Spinal cord (tissue), 10 donors: ENCODE measurements around the gene JPH4. TPM values are rescaled to one million over a fixed set of nuclear protein-coding genes. Genes with fewer than 3 reads are reported as not detected.
A peak's percentile ranks its signal among the peaks of the same experiment; 100 is the strongest.

ENCODE experiments used
- DNase-seq, 6 donors: peaks; one replicate each; pipeline versions ENCODE4 v3.0.0 to v3.0.0-alpha.2; 2013 to 2015; ENCODE audit warnings: low spot score in 6 of 6, low read depth in 4 of 6
- H3K27ac ChIP-seq: one replicate; pipeline ENCODE4 v1.5.1; 2013; ENCODE audit warnings: low read depth, low read length, control low read depth
- H3K27me3 ChIP-seq: one replicate; pipeline ENCODE4 v1.6.1; 2013; ENCODE audit warnings: low read length; ENCODE audit not compliant: control insufficient read depth, insufficient read depth
- H3K36me3 ChIP-seq: one replicate; pipeline ENCODE4 v1.6.1; 2013; ENCODE audit warnings: low read length; ENCODE audit not compliant: control insufficient read depth, insufficient read depth
- H3K4me1 ChIP-seq: one replicate; pipeline ENCODE4 v1.6.1; 2013; ENCODE audit warnings: low read length; ENCODE audit not compliant: control insufficient read depth, insufficient read depth
- H3K4me3 ChIP-seq: one replicate; pipeline ENCODE4 v1.5.1; 2013; ENCODE audit warnings: low read depth, low read length, control low read depth
- H3K9me3 ChIP-seq: one replicate; pipeline ENCODE4 v1.6.1; 2013; ENCODE audit warnings: low read length; ENCODE audit not compliant: control insufficient read depth, insufficient read depth
- WGBS: methylation state at CpG from one replicate; pipeline ENCODE4 v1.1.5; 2013; ENCODE audit warnings: missing lambda C conversion rate; ENCODE audit not compliant: insufficient coverage; 5-methylcytosine and 5-hydroxymethylcytosine counted together
- polyA plus RNA-seq, 2 donors: library from polyadenylated mRNA; unstranded; fragments of 120-200 nt; gene quantifications; one replicate each; pipeline ENCODE4 v1.2.1, GENCODE V29; 2013; ENCODE audit not compliant: insufficient read length in 2 of 2
- total RNA-seq, 2 donors: library from RNA; depleted of rRNA in 1 of 2; stranded (reverse); fragments of 120-200 nt in 1 of 2; fragments of >200 nt in 1 of 2; gene quantifications; one replicate each; pipeline versions ENCODE4 v1.2.3 to v1.2.4, GENCODE V29; 2013 to 2014
- donor health status: healthy.

The JPH4 gene
- total and polyA plus RNA-seq, 4 donors = 12.5 to 132 (median 74.4) TPM

DNA sequence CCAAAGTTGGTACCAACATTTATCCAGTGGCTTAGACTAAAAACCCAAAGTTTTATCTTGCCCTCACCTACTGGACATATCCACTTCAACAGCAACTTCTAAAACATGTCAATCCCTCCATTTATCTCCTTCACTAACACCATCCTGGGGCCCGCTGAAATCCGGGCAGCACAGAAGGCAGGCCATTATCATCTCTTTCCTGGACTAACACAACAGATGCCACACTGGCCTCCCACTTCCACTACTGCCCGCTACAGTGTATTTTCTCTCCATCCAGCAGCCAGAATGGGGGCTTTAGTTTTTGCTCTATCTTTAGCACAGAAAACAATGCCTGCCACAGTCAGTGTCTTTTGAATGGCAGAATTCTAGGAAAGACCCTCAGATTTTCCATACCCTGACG lies 42.6 kb downstream of the JPH4 start:
- Histone ChIP-seq H3K4me3 (no peak overlapping the region), H3K27me3 (no peaks in the 10 kb centered on the region), H3K4me1 (peaks cover 35% of the 10 kb centered on the region), H3K36me3 (peaks cover 55% of the 10 kb centered on the region), H3K9me3 (no peaks in the 10 kb centered on the region), H3K27ac (no peak overlapping the region)
- no peak for DNase-seq
- WGBS = 76% methylated on average over 3 of the region's 4 CpGs

- Histone ChIP-seq H3K27ac (no peak overlapping the region), H3K9me3 (no peaks in the 10 kb centered on the region), H3K27me3 (no peaks in the 10 kb centered on the region), H3K4me3 (no peak overlapping the region), H3K4me1 (peaks cover 37% of the 10 kb centered on the region), H3K36me3 (peaks cover 73% of the 10 kb centered on the region)
- DNase-seq = no peak
- WGBS = 90% methylated on average over 12 of the region's 16 CpGs
Measured at GRCh38 chr14:23533652-23534435, 44.7 kb downstream of the JPH4 start.

- Histone ChIP-seq H3K4me1 (peaks cover 37% of the 10 kb centered on the region), H3K36me3 (peaks cover 83% of the 10 kb centered on the region), H3K4me3 (no peak overlapping the region), H3K27me3 (no peaks in the 10 kb centered on the region), H3K9me3 (no peaks in the 10 kb centered on the region), H3K27ac (no peak overlapping the region)
- 100% methylated on average over 5 of the region's 7 CpGs for WGBS
- DNase-seq = no peak
Measured at GRCh38 chr14:23532658-23533057, 45.9 kb downstream of the JPH4 start.

DNA sequence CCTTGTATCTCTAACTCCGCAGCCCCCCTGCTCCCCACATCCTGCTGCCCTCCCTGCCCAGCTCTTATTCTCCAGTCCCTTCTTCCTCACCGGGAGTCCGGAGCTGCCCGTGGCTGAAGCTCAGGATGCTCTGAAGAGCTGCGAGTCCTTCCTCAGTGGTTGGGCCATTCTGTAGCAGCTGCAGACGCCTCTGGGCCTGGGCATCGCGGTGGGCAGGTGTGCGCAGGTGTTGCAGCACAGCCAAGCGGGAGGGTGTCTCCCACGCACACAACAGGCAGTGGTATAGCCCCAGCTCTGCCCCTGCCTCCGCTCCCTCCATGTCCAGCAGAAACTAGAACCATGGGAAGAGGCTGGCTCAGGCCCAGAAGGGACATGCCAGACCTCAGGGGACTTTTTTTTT lies 47.2 kb downstream of the JPH4 start:
- Histone ChIP-seq H3K4me3 (no peak overlapping the region), H3K9me3 (no peaks in the 10 kb centered on the region), H3K4me1 (peaks cover 31% of the 10 kb centered on the region), H3K36me3 (peaks cover 90% of the 10 kb centered on the region), H3K27ac (no peak overlapping the region), H3K27me3 (no peaks in the 10 kb centered on the region)
- 94% methylated on average over 12 of the region's 12 CpGs for WGBS
- no peak for DNase-seq

DNA sequence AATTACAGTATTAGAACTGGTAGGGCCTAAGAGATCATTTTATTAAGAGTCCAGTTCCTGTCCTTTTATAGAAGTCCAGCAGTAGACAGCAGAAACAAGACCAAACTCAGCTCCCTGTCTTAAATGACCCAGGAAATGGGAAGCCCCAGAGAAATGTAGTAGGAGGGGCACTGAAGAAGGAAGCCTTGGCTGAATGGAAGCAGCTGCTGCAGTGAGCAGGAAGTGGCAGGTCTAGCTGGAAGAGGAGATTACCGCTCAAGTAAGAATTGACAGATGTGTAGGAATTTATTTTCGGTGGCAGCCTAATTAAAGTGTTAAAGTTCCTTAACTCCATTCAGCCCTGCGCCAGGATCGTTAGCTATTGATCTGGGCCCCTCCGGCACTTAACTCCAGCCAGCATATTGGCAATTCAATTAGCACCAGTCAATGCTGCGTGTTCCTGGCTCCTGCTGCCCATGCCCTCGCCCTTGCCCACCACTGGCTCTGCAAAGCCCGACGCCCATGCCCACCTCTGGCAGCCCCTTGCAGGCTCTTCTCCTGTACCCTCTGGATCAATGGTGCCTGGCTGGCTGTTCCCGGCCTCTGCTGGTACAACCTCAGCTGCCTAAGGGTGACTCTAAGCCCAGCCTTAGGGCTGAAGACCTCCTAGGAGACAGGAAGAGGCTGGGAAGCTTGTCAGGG lies 48.1 kb downstream of the JPH4 start:
- Histone ChIP-seq H3K27me3 (no peaks in the 10 kb centered on the region), H3K9me3 (no peaks in the 10 kb centered on the region), H3K4me1 (peaks cover 31% of the 10 kb centered on the region), H3K4me3 (no peak overlapping the region), H3K27ac (peak overlapping the region; percentile 89), H3K36me3 (peaks cover 94% of the 10 kb centered on the region)
- DNase-seq = no peak
- WGBS = 82% methylated on average over 8 of the region's 10 CpGs

DNA sequence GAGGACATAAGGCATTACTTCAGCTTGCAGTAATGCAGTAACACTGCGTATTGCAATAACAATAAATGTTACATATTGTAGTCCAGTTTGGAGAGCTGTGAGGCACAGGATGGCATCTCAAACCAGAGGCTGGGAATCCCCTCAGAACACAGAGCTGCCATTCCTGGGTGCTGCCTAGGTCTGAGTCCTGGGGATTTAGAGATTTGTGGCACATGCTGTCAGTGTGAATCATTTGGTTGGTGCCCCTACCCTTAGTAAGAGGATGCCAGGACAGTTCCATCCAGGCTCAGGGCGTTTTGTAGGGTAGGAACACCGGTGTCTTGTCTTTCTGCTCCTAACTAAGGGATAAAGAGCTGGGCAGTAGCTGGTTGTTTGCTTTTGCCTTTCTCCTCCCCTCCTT lies 49.6 kb downstream of the JPH4 start:
- H3K4me3 ChIP-seq = no peak overlapping the region
- peaks cover 97% of the 10 kb centered on the region for H3K36me3 ChIP-seq
- DNase-seq = no peak
- WGBS = 43% methylated on average over 1 of the region's 3 CpGs
- no peaks in the 10 kb centered on the region for H3K9me3 ChIP-seq
- peak overlapping the region; percentile 89 for H3K27ac ChIP-seq
- peaks cover 34% of the 10 kb centered on the region for H3K4me1 ChIP-seq
- no peaks in the 10 kb centered on the region for H3K27me3 ChIP-seq

- H3K9me3 ChIP-seq = no peaks in the 10 kb centered on the region
- 75% methylated on average over 1 of the region's 1 CpG for WGBS
- peaks cover 34% of the 10 kb centered on the region for H3K4me1 ChIP-seq
- no peak overlapping the region for H3K4me3 ChIP-seq
- H3K27ac ChIP-seq = peak overlapping the region; percentile 89
- no peaks in the 10 kb centered on the region for H3K27me3 ChIP-seq
- peaks cover 97% of the 10 kb centered on the region for H3K36me3 ChIP-seq
- DNase-seq = no peak
Measured at GRCh38 chr14:23528555-23528954, 50.0 kb downstream of the JPH4 start.

DNA sequence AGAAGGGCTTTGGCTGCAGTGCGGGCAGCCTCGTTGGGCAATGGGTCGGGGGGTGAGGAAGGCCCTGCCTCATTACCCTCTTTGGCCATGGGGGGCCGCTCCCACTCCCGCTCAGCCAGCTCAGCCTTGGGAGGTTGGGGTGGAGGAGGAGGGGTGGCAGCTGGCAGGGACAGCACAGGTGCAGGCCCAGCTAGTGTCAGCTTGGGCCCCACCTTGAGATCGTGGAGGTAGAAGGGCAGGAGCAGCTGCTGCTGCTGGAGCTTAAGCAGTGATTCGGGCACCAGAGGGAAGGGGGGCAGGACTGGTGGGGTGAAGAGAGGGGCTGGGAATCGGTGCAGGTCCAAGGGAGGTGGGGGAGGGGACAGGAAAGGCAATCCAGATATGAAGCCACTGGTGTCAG lies 53.0 kb downstream of the JPH4 start:
- Histone ChIP-seq H3K9me3 (no peaks in the 10 kb centered on the region), H3K4me1 (peaks cover 43% of the 10 kb centered on the region), H3K4me3 (no peak overlapping the region), H3K27me3 (no peaks in the 10 kb centered on the region), H3K36me3 (peaks cover 93% of the 10 kb centered on the region), H3K27ac (no peak overlapping the region)
- no peak for DNase-seq
- 73% methylated on average over 7 of the region's 8 CpGs for WGBS

- no peaks in the 10 kb centered on the region for H3K9me3 ChIP-seq
- WGBS = 89% methylated on average over 8 of the region's 14 CpGs
- no peak for DNase-seq
- peaks cover 43% of the 10 kb centered on the region for H3K4me1 ChIP-seq
- no peak overlapping the region for H3K27ac ChIP-seq
- H3K4me3 ChIP-seq = no peak overlapping the region
- peaks cover 96% of the 10 kb centered on the region for H3K36me3 ChIP-seq
- no peaks in the 10 kb centered on the region for H3K27me3 ChIP-seq
Measured at GRCh38 chr14:23524954-23525353, 53.6 kb downstream of the JPH4 start.
